Gastrocnemius medialis (tissue), 4 donors: ENCODE results near the gene OSGEP. TPM values are rescaled to one million over a fixed set of nuclear protein-coding genes. Genes with fewer than 3 reads are reported as not detected.
A peak's percentile ranks its signal among the peaks of the same experiment; 100 is the strongest.

Experiments used
- ATAC-seq, 2 donors: fragments of 150-250 bp; one replicate each; pipeline ENCODE4 v1.9.1; 2016
- DNase-seq, 2 donors: peaks; one replicate each; pipeline ENCODE4 v3.0.0-alpha.2; 2019
- H3K27ac ChIP-seq, 4 donors: fragments of 200-600 bp; sonication (generic); 1 replicate in 1 of 4; 2 replicates in 3 of 4; pipeline ENCODE4 v1.5.1; 2016 to 2018; ENCODE audit warnings: mild to moderate bottlenecking in 2 of 4, moderate library complexity in 1 of 4
- H3K27me3 ChIP-seq, 3 donors: fragments of 200-600 bp; sonication (generic) in 2 of 3; 1 replicate in 1 of 3; 2 replicates in 2 of 3; pipeline versions ENCODE4 v1.5.1 to v1.6.0; 2016 to 2019; ENCODE audit warnings: mild to moderate bottlenecking in 1 of 3, moderate library complexity in 1 of 3
- H3K36me3 ChIP-seq, 2 donors: fragments of 200-600 bp; sonication (generic) in 1 of 2; one replicate each; pipeline ENCODE4 v1.5.1; 2017 to 2018
- H3K4me1 ChIP-seq, 2 donors: fragments of 200-600 bp; sonication (generic) in 1 of 2; one replicate each; pipeline ENCODE4 v1.5.1; 2016 to 2017; ENCODE audit warnings: mild to moderate bottlenecking in 2 of 2
- H3K4me3 ChIP-seq, 4 donors: fragments of 200-600 bp; sonication (generic) in 3 of 4; 1 replicate in 1 of 4; 2 replicates in 3 of 4; pipeline ENCODE4 v1.5.1; 2016 to 2019; ENCODE audit warnings: mild to moderate bottlenecking in 2 of 4
- H3K9me3 ChIP-seq, 3 donors: fragments of 200-600 bp; sonication (generic) in 2 of 3; 1 replicate in 1 of 3; 2 replicates in 2 of 3; pipeline ENCODE4 v1.5.1; 2016 to 2019
- CTCF ChIP-seq, 5 experiments: fragments of 450-650 bp in 3 of 5; fragments of 200-600 bp in 2 of 5; sonication (generic) in 2 of 5; IDR thresholded peaks in 4 of 5; conservative IDR thresholded peaks in 1 of 5; 1 replicate in 4 of 5; 2 replicates in 1 of 5; pipeline ENCODE4 v1.5.1; 2016 to 2019; ENCODE audit warnings: antibody characterized with exemption in 5 of 5, mild to moderate bottlenecking in 3 of 5, moderate library complexity in 3 of 5
- POLR2A ChIP-seq, 2 donors: fragments of 450-650 bp; IDR thresholded peaks; one replicate each; pipeline ENCODE4 v1.6.1; 2017; ENCODE audit warnings: antibody characterized with exemption in 2 of 2, mild to moderate bottlenecking in 2 of 2, moderate library complexity in 2 of 2
- in situ Hi-C, 4 donors: fragments of 200-750 bp; cut with MboI; loops; one replicate each; pipeline versions ENCODE4 v1.15.0 to v1.8.0; 2017; ENCODE audit warnings: low sequenced_read_pairs in 4 of 4
- intact Hi-C: fragments of 100-400 bp; cut with DNase I; formaldehyde crosslinking; loops from one replicate; pipeline ENCODE4 v1.15.1; 2023; ENCODE audit warnings: low total_unique reads
- total RNA-seq, 4 donors: library from RNA; depleted of rRNA; stranded (reverse); fragments of >200 nt; gene quantifications; one replicate each; pipeline versions ENCODE4 v1.1.0 to v1.2.3, GENCODE V29; 2016

Gene OSGEP
- total RNA-seq, 4 donors from 2014 or later, result 15.8 to 21.7 (median 20.5) TPM

GRCh38 chr14:20436363-20436755 is 18.3 kb downstream of the OSGEP start:
- in situ Hi-C loops, result no loop called here
- no peak for TF ChIP-seq POLR2A (IDR thresholded peaks at IDR 0.05)
- no peak for TF ChIP-seq CTCF (IDR thresholded peaks at IDR 0.05 in 4 of 5, conservative IDR thresholded peaks at IDR 0.05 in 1 of 5)
- Histone ChIP-seq H3K9me3 (no peaks in the 10 kb centered on the region), H3K27ac (peak overlapping the region; percentile 88 to 98 (median 92)), H3K4me1 (peaks cover 41 to 54% of the 10 kb centered on the region in 2 donors), H3K4me3 (peak overlapping the region in 1 of 4 donors; percentile 67), H3K27me3 (no peaks in the 10 kb centered on the region), H3K36me3 (no peaks in the 10 kb centered on the region)
- DNase-seq (no peak), ATAC-seq (peak in 1 of 2 donors; percentile 4)
- intact Hi-C loops, result no loop called here

- TF ChIP-seq POLR2A (IDR thresholded peaks at IDR 0.05), result peak; percentile 60 to 67
- TF ChIP-seq CTCF (IDR thresholded peaks at IDR 0.05 in 4 of 5, conservative IDR thresholded peaks at IDR 0.05 in 1 of 5), result no peak
- intact Hi-C loops, result no loop called here
- peak; percentile 85 to 94 for DNase-seq
- Histone ChIP-seq H3K27me3 (no peaks in the 10 kb centered on the region), H3K27ac (peak within 1 kb of the TSS; percentile 88 to 98 (median 92)), H3K4me1 (peaks cover 44 to 60% of the 10 kb centered on the region in 2 donors), H3K4me3 (peak within 1 kb of the TSS; percentile 47 to 67 (median 58)), H3K9me3 (no peaks in the 10 kb centered on the region), H3K36me3 (no peaks in the 10 kb centered on the region)
- in situ Hi-C loops, result no loop called here
- peak; percentile 79 to 80 for ATAC-seq
Measured at GRCh38 chr14:20435582-20436362, 18.8 kb downstream of the OSGEP start, which contains the start of gene KLHL33. Gene KLHL33, minus strand, starts transcription at chr14:20436166. Its CDS starts 355 bp downstream, at chr14:20435811.

- ATAC-seq (peak; percentile 81), DNase-seq (peak; percentile 77 to 91)
- Histone ChIP-seq H3K4me3 (peak overlapping the region; percentile 47 to 67 (median 58)), H3K27me3 (no peaks in the 10 kb centered on the region), H3K9me3 (no peaks in the 10 kb centered on the region), H3K36me3 (no peaks in the 10 kb centered on the region), H3K4me1 (peaks cover 52 to 68% of the 10 kb centered on the region in 2 donors), H3K27ac (peak overlapping the region; percentile 88 to 98 (median 92))
- intact Hi-C loops (loop anchor here (1.0 kb wide), 3 partner anchors 20 to 247 kb away; partner anchors contain the start of gene APEX1), in situ Hi-C loops (no loop called here)
- no peak for TF ChIP-seq CTCF (IDR thresholded peaks at IDR 0.05 in 4 of 5, conservative IDR thresholded peaks at IDR 0.05 in 1 of 5)
- TF ChIP-seq POLR2A (IDR thresholded peaks at IDR 0.05), result peak in 1 of 2 donors; percentile 48
Measured at GRCh38 chr14:20434701-20435581, 19.7 kb downstream of the OSGEP start.

- no peaks in the 10 kb centered on the region for H3K27me3 ChIP-seq
- no peaks in the 10 kb centered on the region for H3K36me3 ChIP-seq
- TF ChIP-seq CTCF (IDR thresholded peaks at IDR 0.05 in 4 of 5, conservative IDR thresholded peaks at IDR 0.05 in 1 of 5), result no peak
- TF ChIP-seq POLR2A (IDR thresholded peaks at IDR 0.05), result no peak
- ATAC-seq (no peak), DNase-seq (peak in 1 of 2 donors; percentile 47)
- intact Hi-C loops, result no loop called here
- no peak overlapping the region for H3K4me3 ChIP-seq
- no peaks in the 10 kb centered on the region for H3K9me3 ChIP-seq
- in situ Hi-C loops, result no loop called here
- peaks cover 42 to 59% of the 10 kb centered on the region in 2 donors for H3K4me1 ChIP-seq
- H3K27ac ChIP-seq, result peak overlapping the region; percentile 32 to 92 (median 65)
Measured at GRCh38 chr14:20429801-20430669, 24.6 kb downstream of the OSGEP start.
